T-helper 2 cell (primary cell): ENCODE results near the gene ANKRA2.
A peak's percentile ranks its signal among the peaks of the same experiment; 100 is the strongest.

ENCODE experiments used
- DNase-seq, 5 experiments: peaks; one replicate each; pipeline versions ENCODE4 v3.0.0 to v3.0.0-alpha.2; 2012 to 2022
- total RNA-seq, 2 donors: gene quantifications; one replicate each; lab custom pipeline; 2026; lab: John Stamatoyannopoulos, UW

Gene ANKRA2, protein sequence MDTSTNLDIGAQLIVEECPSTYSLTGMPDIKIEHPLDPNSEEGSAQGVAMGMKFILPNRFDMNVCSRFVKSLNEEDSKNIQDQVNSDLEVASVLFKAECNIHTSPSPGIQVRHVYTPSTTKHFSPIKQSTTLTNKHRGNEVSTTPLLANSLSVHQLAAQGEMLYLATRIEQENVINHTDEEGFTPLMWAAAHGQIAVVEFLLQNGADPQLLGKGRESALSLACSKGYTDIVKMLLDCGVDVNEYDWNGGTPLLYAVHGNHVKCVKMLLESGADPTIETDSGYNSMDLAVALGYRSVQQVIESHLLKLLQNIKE
- total RNA-seq = 24.0 to 31.9 reads per million in 2 donors

DNA sequence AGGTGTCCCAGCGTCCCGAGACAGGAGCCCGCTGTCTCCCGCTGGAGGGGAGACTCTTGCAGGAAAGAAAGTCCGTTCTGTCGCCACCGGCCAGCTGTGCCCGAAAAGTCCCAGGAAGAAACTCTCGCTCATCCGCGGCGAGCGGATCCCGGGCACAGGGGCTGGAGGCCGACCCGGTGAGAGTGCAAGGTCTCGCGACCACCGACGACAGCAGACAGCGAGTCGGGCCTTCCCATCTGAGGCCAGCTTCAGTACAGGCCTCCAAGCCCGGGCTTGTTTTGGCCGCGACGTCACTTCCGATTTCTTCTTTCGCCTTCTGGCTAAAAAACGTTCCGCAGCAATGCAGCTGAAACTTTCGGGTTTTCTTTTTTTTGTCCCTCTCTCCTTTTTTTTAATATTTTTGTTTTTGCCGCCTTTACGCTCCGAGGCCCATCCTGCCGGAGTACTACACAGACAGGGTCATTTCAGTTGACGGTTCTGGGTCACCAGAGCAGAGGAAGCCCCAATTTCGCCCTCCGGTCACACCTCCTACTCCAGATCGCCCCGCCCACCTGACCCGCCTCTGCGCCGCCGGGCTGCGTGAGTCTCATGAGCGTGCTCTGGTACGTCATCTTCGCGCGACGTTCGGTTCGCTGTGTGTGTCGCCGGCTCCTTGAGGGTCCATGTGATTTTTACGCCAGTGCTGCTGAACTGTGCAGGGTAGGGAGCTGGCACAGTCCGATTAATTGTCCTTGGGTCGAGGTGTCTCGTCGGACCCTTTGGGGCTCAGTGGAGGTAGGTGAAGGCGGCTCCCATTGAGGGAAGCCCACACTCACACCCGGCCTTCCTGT is at the start of gene ANKRA2, which contains the start of gene UTP15:
Gene ANKRA2, minus strand, starts transcription at position 501 of the 830 bp plus-strand sequence. CDS start 2,758 bp downstream, outside the sequence.
Gene UTP15, plus strand, starts transcription at position 605 of the 830 bp plus-strand sequence. CDS start 1,602 bp downstream, outside the sequence.
- peak; percentile 95 to 99 (median 98) for DNase-seq

DNA sequence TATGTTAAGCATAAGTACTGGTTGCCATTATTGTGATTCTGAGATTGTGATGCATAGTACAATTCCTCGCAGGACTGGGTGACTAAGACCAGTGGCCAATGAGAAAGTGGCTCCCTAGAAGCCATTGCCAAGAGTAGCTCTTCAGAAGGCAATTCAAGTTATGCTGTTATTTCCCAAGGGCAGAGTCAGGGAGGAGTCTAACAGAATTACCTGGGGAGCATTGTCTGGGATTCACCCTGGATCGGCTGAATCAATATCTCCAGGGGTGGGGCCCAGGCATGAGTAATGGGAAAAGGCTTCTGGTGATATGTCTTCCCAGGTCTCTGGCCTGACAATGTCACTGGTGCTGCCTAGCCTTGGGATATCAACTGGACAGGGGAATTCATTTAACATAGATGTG is 49.6 kb upstream of the ANKRA2 start:
- no peak for DNase-seq

DNA sequence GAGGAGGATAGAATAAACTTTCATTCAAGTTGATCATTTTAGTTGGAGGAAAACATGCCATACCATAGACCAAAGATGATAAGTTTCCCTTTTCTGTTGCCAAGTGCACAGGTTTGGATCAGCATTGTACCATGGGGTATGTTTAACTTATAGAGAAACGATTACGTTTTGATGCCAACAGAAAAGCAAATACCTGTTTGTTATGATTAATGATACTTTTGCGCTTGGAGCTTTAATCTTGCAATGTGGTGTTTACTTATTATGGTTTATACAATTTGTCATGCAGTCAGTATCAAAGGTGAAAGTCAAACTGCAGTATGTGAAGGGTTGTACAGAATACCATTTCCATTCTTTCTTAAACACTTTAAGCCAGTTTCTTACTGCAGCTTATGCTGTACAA is 47.4 kb upstream of the ANKRA2 start:
- DNase-seq = no peak

DNA sequence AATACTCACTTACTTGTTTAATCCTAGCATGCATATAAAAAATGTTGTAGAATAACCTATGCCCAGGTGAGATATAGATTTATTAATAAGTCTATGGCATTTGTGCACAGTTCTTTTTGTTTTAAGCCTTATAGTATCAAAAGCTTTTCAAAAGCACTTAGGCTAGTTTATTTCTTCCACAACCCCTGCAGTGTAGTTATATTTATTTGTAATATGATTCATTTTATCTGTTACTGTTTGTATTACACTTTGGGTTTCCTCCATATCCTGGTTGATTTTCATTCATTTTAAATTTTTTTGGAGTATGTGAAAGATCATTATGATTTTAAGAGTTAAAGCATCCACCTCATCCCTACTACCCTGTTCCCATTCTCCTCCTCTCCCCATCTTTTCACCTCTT is 41.8 kb upstream of the ANKRA2 start:
- DNase-seq = no peak

DNA sequence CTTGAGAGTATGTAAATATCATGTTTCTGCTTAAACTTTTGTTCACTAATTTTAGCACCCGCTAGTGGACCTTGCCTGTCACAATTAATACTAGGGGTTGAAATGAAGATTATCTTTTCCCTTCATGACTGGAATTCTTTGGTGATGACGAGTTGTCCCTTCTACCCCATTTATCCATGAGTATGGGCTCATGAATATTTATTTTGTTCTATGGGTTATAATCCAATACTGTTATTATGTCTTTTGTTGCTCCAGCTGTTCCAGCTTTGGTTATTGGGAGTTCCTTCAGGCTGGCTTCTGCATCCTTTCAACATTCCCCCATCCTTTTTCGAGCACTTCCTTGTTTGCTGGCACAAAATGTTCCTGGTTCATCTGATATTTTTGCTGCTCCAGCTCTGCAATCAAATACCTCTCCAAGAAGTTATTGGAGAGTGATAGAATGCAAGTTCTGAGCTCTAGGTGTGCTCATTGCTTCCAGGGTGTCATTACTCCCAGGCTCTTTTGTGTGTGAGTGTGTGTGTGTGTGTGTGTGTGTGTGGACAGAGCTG is 40.8 kb upstream of the ANKRA2 start:
- DNase-seq = no peak

DNA sequence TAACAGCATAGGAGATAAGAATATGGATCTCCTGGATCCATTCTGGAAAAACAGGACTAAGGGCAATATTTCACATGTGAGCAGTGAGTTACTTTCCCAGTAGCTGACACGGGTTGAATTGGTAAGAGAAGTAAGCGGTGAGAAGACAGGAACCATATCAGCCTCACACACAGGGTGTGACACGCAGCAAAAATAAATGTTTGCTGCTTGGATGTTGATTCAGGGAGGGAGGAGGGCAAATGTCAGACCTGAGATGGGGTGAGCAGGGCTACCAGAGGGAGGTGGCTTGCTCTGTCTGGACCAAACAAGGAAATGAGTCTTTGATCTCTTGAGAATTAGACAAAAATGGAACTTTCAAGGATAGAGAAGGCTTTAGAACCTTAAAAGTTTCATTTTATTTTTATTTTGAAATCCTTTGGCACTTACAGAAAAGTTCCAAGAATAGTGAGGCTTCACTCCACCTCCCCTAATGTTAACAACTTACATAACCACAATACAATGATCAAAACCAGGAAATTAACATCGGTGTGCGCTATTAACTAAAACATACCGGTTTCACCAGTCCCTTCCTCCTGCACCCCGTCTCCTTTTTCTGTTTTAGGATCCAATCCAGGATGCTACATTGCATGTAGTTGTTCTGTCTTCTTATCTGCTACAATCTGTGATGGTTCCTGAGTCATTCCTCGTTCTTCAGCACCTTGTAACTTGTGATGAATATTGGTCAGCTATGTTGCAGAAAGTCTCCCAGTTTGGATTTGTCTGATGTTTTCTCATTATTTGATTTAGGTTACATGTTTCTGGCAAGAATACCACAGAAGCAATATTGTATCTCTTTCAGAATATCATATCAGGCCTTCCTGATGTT is 40.0 kb upstream of the ANKRA2 start:
- no peak for DNase-seq

DNA sequence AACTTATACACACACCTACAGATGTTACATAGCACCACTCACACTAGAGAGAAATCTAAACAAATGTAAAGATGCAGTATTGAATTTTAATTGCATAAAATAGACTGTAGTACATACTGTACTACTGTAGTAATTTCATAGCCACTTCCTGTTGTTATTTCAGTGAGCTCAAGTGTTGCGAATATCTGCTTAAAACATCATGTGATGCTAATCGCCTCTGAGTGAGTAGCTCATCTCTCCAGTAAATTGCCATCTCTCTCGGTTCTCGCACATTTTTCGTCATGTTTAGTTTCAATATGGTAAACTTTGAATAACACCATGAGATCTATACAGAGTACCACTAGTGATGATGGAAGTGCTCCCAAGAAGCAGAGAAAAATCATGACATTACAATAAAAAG is 38.6 kb upstream of the ANKRA2 start:
- DNase-seq = peak in 1 of 5 experiments; percentile 19

DNA sequence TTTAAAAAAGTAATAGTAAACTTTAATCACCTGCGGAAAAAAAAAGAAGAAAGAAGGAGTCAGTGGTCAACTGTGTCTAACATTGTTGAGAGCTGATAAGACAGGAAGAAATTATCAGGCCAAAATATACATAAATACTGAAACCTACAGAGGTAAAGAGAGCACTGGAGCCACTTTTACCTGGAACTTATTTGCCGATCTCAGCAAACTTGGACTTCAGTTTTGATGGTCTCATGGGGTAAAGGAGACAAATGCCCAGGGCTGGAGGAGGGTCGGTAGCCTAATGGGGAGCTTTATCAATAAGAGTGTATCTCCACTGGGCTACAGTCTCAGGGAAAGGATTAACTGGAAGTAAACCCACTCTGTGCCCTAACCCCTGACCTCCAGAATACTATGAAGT is 33.9 kb upstream of the ANKRA2 start:
- DNase-seq = no peak

DNA sequence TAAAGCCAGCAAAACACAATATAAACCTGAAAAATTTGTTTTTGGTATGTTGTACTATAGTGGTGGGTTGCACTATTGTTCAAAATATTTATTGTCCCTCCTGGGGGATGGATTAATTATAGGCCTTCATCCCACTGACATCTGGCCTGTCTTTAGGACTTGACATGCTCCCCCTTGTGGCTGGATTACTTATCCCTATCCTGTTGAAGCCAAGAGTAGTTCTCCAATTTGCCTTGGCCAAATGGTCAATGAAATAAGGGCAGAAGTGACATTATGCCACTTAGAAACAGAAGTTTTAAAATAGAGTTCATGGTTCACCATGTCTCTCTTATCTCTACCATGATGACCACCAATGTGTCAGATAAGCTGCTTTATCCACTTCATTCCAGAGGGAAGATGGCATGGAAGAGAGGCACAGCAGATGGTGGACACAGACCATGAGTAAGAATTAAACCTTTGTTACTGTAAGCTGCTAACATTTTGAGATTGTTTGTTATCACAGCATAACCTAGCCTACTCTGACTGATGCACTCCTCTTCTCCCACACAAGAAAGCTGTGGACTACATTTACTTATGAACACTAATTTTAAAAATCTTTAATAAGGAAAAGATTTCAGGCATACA is 31.4 kb upstream of the ANKRA2 start:
- peak in 1 of 5 experiments; percentile 7 for DNase-seq

DNA sequence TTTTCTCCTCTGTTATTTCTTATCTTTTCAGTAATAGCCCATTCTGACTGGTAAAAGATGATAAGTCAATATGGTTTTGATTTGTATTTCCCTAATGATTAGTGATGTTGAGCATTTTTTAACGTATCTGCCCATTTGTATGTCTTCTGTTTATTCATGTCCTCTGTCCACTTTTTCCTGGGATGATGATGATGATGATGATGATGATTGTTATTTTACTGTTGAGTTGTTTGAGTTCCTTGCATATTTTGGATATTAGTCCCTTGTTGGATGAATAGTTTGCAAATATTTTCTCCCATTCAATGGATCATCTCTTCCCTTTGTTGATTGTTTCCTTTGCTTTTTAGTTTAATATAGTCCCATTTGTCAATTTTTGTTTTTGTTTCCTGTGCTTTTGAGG is 27.1 kb upstream of the ANKRA2 start:
- DNase-seq = no peak

DNA sequence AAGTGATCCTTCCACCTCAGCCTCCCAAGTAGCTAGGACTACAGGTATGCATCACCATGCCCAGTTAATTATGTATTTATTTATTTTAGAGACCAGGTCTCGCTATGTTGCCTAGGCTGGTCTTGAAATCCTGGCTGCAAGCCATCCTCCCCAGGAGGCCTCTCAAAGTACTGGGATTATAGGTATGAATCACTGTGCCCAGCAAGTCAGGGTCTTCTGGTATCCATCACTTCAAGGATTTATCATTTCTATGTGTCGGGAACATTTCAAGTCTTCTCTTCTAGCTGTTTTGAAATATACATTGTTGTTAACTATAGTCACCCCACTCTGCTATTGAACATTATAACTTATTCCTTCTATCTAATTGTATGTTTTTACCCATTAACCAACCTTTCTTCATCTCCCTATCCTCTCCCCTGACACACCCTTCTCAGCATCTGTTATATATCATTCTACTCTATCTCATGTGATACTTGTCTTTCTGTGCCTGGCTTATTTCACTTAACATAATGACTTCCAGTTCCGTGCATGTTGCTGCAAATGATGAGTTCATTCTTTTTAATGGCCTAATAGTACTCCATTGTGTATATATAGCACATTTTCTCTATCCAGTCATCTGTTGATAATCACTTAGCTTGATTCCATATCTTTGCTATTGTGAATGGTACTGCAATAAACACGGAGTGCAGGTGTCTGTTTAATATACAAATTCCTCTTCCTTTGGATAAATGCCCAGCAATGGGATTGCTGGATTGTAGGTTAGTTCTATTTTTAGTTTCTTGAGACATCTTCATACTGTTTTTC is 26.5 kb upstream of the ANKRA2 start:
- no peak for DNase-seq

DNA sequence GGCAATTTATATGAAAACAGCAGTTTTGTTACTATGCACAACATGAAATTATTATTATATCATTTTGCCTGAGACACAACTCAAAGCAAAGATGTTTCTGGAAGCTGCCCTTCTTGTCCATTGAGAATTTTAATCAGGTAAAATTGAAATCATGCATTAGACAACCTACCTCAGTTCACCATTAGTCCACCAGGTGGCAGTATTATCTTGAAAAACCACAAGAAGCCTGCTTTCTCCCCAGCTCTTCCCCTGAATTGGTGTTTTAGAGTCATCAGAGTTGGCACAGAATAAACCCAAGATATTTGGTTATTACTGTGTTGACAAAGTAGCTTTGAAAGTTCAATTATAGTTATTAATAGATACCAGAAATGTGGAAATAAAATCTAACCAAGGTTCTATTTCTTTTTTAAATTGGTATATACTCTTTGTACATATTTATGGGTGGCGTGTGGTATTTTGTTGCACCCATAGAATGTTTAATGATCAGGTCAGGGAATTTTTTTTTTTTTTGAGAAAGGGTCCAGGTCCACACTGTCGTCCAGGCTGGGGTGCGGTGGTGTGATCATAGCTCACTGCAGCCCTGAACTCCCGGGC is 25.8 kb upstream of the ANKRA2 start:
- peak in 2 of 5 experiments; percentile 40 to 71 for DNase-seq

DNA sequence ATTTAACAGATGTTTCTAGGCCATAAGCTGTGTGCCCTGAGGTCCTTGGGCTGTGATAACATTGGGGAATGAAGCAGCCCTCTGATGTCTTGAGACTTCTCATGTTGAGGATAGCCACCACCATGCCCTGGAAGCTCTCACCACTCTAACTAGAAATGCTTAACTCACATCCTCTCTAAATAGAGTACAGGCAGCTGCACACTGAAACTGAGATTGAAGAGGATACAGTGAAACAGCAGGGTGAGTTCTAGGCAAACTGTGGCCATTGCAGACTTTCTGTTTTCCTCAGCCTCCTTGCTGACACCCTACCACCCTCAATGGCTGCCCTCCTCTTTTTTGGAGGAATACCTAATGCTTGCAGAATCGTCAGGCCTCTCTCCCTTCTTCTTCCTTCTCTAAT is 22.5 kb upstream of the ANKRA2 start:
- peak in 1 of 5 experiments; percentile 12 for DNase-seq

DNA sequence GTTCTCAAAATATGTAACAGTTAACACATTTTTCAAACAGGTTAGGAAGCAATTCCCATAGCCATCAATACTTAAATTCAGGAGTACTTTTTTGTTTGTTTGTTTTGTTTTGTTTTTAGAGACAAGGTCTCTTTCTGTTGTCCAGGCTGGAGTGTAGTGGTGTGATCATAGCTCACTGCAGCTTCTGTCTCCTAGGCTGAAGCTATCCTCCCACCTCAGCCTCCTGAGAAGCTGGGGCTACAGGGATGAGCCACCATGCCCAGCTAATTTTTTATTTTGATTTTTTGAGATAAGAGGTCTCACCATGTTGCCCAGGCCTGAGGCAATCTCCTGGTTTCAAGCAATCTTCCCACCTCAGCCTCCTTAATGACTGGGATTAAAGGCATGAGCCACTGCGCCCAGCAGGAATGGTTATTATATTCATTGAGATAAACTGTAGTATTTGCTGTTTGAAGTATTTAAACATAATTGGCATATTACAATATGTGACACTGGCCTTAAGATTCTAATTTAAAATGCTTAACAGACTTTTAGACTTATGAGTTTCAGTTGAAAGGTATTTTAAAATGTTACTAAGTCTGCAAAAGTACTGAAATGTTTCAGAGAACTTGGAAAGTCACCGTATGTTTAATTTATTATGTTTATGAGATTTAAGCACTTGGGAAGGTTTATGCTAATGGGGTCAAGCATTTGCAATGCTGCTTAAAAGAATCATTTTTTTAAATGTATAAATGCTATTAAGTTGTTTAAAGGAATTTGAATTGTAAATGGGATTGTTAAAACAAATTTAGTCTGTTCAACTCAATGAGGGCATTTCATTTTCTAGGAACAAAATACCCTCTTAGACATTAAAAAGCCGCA is 17.1 kb upstream of the ANKRA2 start:
- DNase-seq = no peak

DNA sequence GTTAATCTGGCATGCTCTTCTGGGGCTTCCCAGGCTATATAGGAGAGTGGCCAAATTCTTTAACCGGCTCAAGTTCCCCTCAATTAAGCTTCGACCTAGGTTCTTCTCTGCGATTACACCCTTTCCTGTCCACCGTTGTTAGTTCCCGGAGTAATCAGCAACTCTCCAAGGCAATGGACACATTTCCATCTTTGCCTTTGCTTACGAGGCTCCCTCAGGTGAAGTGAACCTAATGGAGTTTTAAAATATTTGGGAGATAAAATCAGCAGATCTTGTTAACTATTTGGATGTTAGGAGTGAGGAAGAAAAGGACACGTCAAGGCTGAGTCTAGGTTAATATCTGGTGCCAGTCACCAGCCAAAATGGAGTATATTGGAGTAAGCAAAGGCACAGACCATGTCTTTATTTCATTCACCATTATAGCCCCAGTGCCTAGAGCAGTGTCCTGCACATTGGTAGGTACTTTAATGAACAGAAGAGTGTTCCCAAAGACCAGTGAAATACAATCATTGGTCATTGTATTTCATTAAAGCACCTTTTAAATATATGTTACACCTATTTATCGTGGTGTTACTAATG is 619 bp upstream of the ANKRA2 start:
- DNase-seq = no peak

DNA sequence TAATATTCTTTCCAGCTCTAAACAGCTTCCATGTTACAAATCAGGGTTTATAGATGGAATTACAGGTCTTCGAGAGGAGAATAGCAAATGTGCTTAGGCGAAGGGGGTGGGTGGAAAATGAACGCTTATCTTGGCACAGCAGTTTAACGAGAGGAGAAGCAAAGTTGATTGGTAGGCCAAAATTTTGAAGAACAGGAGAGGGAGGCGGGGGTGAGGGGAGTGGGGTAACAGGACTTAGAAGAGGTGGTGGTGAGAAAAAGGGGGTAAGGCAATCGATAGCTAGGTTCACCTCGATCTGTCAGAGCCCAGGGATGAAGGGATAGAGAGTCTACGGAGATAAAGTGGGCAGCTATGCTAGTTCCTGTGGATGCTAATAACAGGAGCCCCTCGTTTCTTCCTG is 764 bp downstream of the ANKRA2 start:
- peak in 1 of 5 experiments; percentile 55 for DNase-seq

DNA sequence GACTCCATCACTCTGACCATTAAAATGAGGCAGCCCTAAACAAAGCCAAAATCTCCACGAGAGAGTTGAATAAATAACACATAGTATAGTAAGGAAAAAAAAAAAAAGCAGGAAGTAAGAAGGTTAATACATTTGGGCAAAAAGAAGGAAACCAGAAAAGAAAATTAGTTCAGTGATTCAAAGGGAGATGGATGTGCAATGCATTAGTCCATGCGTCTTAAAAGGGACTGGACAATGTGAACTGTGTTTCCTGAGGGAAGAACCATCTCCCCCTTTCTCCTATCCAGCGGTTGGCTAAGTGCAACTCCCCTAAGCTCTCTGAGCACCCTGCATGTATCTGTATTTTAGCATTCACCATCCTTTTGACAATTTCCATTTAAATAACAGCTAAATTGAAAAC is 1.4 kb downstream of the ANKRA2 start:
- DNase-seq = peak in 1 of 5 experiments; percentile 1

DNA sequence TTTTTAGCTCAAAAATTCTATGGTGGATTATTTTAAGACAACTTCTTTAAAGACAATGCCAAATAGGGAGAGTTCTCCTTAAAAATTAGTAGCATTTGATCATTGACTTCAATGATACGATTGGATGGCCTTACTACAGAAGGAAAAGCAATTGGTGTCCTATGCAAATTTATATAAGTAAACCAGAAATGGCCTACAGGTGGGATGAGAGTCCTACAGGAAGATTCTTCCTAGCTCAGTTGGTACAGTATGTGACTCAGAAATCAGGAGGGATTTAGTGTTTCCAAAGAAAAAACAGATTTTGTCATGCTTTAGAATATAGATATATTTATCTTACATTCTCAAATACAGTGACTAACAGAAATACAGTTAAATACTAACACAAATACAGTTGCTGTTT is 6.5 kb downstream of the ANKRA2 start:
- no peak for DNase-seq

DNA sequence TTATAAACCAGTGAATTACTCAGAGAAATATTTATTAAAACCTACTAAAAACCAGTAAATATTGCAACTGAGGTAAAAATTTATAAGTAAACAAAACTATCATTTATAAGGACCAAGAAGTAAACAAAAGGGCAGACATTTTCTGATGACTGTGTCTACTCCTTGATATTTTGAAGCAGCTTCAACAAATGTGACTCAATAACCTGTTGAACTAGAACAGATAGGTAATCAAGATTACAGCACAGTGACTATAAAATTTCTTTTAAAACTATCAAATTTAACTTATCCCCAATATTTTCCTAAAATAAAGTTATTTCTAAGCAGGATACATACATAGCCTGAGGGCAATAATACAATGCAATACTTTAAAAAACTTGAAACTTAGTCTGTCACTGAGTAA is 12.8 kb downstream of the ANKRA2 start:
- DNase-seq = no peak
